ENCODE results near the gene ZBTB21. TPM values are rescaled to one million over a fixed set of nuclear protein-coding genes. Genes with fewer than 3 reads are reported as not detected.

ZBTB21 gene
- total and polyA plus RNA-seq, 2 donors (not counting 1 experiment from before 2014, with no cell fraction given): 8.9 to 9.1 TPM

GRCh38 chr21:41980561-41980960, 29.6 kb downstream of the ZBTB21 start:
- Histone ChIP-seq H3K9me3 (ENCODE audit: control insufficient read depth, insufficient read depth, low read depth, low read length) (no peaks in the 10 kb centered on the region), H4K20me1 (ENCODE audit: control insufficient read depth, extremely low read depth, insufficient read depth, low read length) (no peaks in the 10 kb centered on the region), H3K27ac (ENCODE audit: insufficient read depth, low read length) (no peak overlapping the region), H3K79me2 (ENCODE audit: control insufficient read depth, insufficient read depth, low read length) (no peaks in the 10 kb centered on the region), H3K4me1 (ENCODE audit: control insufficient read depth, extremely low read depth, insufficient read depth, low read length) (no peaks in the 10 kb centered on the region), H3K27me3 (ENCODE audit: control insufficient read depth, insufficient read depth, low read length) (no peaks in the 10 kb centered on the region), H2AFZ (ENCODE audit: low read length) (no peak overlapping the region), H3K4me2 (ENCODE audit: extremely low read depth, insufficient read depth, low read length) (no peak overlapping the region), H3K9ac (ENCODE audit: insufficient read depth, low read length) (no peak overlapping the region), H3K36me3 (ENCODE audit: control insufficient read depth, insufficient read depth, low read length) (no peaks in the 10 kb centered on the region), H3K4me3 (replicated peaks in 1 of 4; ENCODE audit: control extremely low read depth in 1 of 4, insufficient read depth in 1 of 4, low read depth in 3 of 4, low read length in 4 of 4) (no peak overlapping the region)
- no peak for DNase-seq (ENCODE audit: low read depth in 2 of 2)
- no peak for TF ChIP-seq EZH2 (IDR thresholded peaks at IDR 0.05; ENCODE audit: low read length, missing control alignments)
- no peak for TF ChIP-seq CTCF (conservative IDR thresholded peaks at IDR 0.05 in 1 of 2, IDR thresholded peaks at IDR 0.05 in 1 of 2; ENCODE audit: low read depth in 1 of 2, low read length in 2 of 2)

GRCh38 chr21:41979751-41980369, 30.3 kb downstream of the ZBTB21 start:
- no peaks in the 10 kb centered on the region for H3K27me3 ChIP-seq (ENCODE audit: control insufficient read depth, insufficient read depth, low read length)

GRCh38 chr21:41979335-41979734, 30.8 kb downstream of the ZBTB21 start:
- DNase-seq (ENCODE audit: low read depth in 2 of 2): no peak
- Histone ChIP-seq H3K9ac (ENCODE audit: insufficient read depth, low read length) (no peak overlapping the region), H3K36me3 (ENCODE audit: control insufficient read depth, insufficient read depth, low read length) (no peaks in the 10 kb centered on the region), H3K79me2 (ENCODE audit: control insufficient read depth, insufficient read depth, low read length) (no peaks in the 10 kb centered on the region), H3K4me1 (ENCODE audit: control insufficient read depth, extremely low read depth, insufficient read depth, low read length) (no peaks in the 10 kb centered on the region), H4K20me1 (ENCODE audit: control insufficient read depth, extremely low read depth, insufficient read depth, low read length) (no peaks in the 10 kb centered on the region), H3K9me3 (ENCODE audit: control insufficient read depth, insufficient read depth, low read depth, low read length) (no peaks in the 10 kb centered on the region), H3K27me3 (ENCODE audit: control insufficient read depth, insufficient read depth, low read length) (no peaks in the 10 kb centered on the region), H3K27ac (ENCODE audit: insufficient read depth, low read length) (no peak overlapping the region), H2AFZ (ENCODE audit: low read length) (no peak overlapping the region), H3K4me2 (ENCODE audit: extremely low read depth, insufficient read depth, low read length) (no peak overlapping the region), H3K4me3 (replicated peaks in 1 of 4; ENCODE audit: control extremely low read depth in 1 of 4, insufficient read depth in 1 of 4, low read depth in 3 of 4, low read length in 4 of 4) (no peak overlapping the region)
- TF ChIP-seq CTCF (conservative IDR thresholded peaks at IDR 0.05 in 1 of 2, IDR thresholded peaks at IDR 0.05 in 1 of 2; ENCODE audit: low read depth in 1 of 2, low read length in 2 of 2) (no peak), EZH2 (IDR thresholded peaks at IDR 0.05; ENCODE audit: low read length, missing control alignments) (no peak)

More at GRCh38 chr21:41979751-41980369, 30.3 kb downstream of the ZBTB21 start:
- Histone ChIP-seq H3K4me2 (ENCODE audit: extremely low read depth, insufficient read depth, low read length) (no peak overlapping the region), H3K27ac (ENCODE audit: insufficient read depth, low read length) (no peak overlapping the region), H3K9me3 (ENCODE audit: control insufficient read depth, insufficient read depth, low read depth, low read length) (no peaks in the 10 kb centered on the region), H3K79me2 (ENCODE audit: control insufficient read depth, insufficient read depth, low read length) (no peaks in the 10 kb centered on the region), H3K9ac (ENCODE audit: insufficient read depth, low read length) (no peak overlapping the region), H4K20me1 (ENCODE audit: control insufficient read depth, extremely low read depth, insufficient read depth, low read length) (no peaks in the 10 kb centered on the region), H3K36me3 (ENCODE audit: control insufficient read depth, insufficient read depth, low read length) (no peaks in the 10 kb centered on the region), H2AFZ (ENCODE audit: low read length) (no peak overlapping the region), H3K4me3 (replicated peaks in 1 of 4; ENCODE audit: control extremely low read depth in 1 of 4, insufficient read depth in 1 of 4, low read depth in 3 of 4, low read length in 4 of 4) (no peak overlapping the region), H3K4me1 (ENCODE audit: control insufficient read depth, extremely low read depth, insufficient read depth, low read length) (no peaks in the 10 kb centered on the region)
- no peak for DNase-seq (ENCODE audit: low read depth in 2 of 2)
- TF ChIP-seq CTCF (conservative IDR thresholded peaks at IDR 0.05 in 1 of 2, IDR thresholded peaks at IDR 0.05 in 1 of 2; ENCODE audit: low read depth in 1 of 2, low read length in 2 of 2): no peak
- TF ChIP-seq EZH2 (IDR thresholded peaks at IDR 0.05; ENCODE audit: low read length, missing control alignments): no peak
